OCI-LY3 (cell line): Measurements from ENCODE around the gene SNCG.

Source experiments
- H2AFZ ChIP-seq: fragments of 200-600, 300-600 bp; shearing (Covaris generic); 2 replicates; pipeline ENCODE4 v1.6.0; 2014; ENCODE audit warnings: antibody characterized with exemption, low read depth, low read length
- H3K27ac ChIP-seq: fragments of 200-600, 300-600 bp; sonication (generic); 2 replicates; pipeline ENCODE4 v1.5.1; 2014; ENCODE audit warnings: mild to moderate bottlenecking, low read length, moderate library complexity, mixed read lengths
- H3K27me3 ChIP-seq: fragments of 200-600, 300-600 bp; sonication (generic); 2 replicates; pipeline ENCODE4 v1.6.1; 2014; ENCODE audit warnings: low read depth, low read length, mixed read lengths
- H3K36me3 ChIP-seq: fragments of 200-600, 300-600 bp; sonication (generic); replicated peaks from 2 replicates; pipeline ENCODE3; 2014; ENCODE audit warnings: low read depth, low read length, mixed read lengths
- H3K4me1 ChIP-seq: fragments of 300-600, 200-600 bp; sonication (generic); 2 replicates; pipeline ENCODE4 v1.6.1; 2014; ENCODE audit warnings: low read length, mixed read lengths
- H3K4me2 ChIP-seq: fragments of 200-600, 300-600 bp; sonication (generic); 2 replicates; pipeline ENCODE4 v1.6.1; 2014; ENCODE audit warnings: low read length, mixed read lengths
- H3K4me3 ChIP-seq: fragments of 300-600, 200-600 bp; sonication (generic); 2 replicates; pipeline ENCODE4 v1.5.1; 2014; ENCODE audit warnings: antibody characterized with exemption, mild to moderate bottlenecking, low read length, moderate library complexity
- H3K79me2 ChIP-seq: fragments of 300-600, 200-600 bp; shearing (Covaris generic); 2 replicates; pipeline ENCODE4 v1.6.1; 2014; ENCODE audit warnings: mild to moderate bottlenecking, low read length, mixed read lengths
- H3K9ac ChIP-seq: fragments of 300-600, 200-600 bp; shearing (Covaris generic); 2 replicates; pipeline ENCODE4 v1.6.0; 2014; ENCODE audit warnings: mild to moderate bottlenecking, low read length, moderate library complexity
- H3K9me3 ChIP-seq: fragments of 200-600, 300-600 bp; shearing (Covaris generic); 2 replicates; pipeline ENCODE4 v1.6.1; 2014; ENCODE audit warnings: low read length, mixed read lengths; ENCODE audit not compliant: insufficient read depth
- H4K20me1 ChIP-seq: fragments of 200-600, 300-600 bp; sonication (generic); 2 replicates; pipeline ENCODE4 v1.6.1; 2016; ENCODE audit warnings: low read length, mixed read lengths; ENCODE audit not compliant: insufficient read depth
- EZH2phosphoT487 ChIP-seq: fragments of 200-600 bp; shearing (Covaris generic); IDR thresholded peaks from 2 replicates; pipeline ENCODE4 v1.6.1; 2018; ENCODE audit warnings: antibody characterized with exemption, mixed run types, low read depth
- TF ChIP-seq, protein P1 (sequence below): fragments of 200-600, 300-600 bp; sonication (generic); IDR thresholded peaks from 2 replicates; pipeline ENCODE4 v1.5.1; 2014; ENCODE audit warnings: antibody characterized with exemption, low read length, low read depth

The SNCG gene

DNA sequence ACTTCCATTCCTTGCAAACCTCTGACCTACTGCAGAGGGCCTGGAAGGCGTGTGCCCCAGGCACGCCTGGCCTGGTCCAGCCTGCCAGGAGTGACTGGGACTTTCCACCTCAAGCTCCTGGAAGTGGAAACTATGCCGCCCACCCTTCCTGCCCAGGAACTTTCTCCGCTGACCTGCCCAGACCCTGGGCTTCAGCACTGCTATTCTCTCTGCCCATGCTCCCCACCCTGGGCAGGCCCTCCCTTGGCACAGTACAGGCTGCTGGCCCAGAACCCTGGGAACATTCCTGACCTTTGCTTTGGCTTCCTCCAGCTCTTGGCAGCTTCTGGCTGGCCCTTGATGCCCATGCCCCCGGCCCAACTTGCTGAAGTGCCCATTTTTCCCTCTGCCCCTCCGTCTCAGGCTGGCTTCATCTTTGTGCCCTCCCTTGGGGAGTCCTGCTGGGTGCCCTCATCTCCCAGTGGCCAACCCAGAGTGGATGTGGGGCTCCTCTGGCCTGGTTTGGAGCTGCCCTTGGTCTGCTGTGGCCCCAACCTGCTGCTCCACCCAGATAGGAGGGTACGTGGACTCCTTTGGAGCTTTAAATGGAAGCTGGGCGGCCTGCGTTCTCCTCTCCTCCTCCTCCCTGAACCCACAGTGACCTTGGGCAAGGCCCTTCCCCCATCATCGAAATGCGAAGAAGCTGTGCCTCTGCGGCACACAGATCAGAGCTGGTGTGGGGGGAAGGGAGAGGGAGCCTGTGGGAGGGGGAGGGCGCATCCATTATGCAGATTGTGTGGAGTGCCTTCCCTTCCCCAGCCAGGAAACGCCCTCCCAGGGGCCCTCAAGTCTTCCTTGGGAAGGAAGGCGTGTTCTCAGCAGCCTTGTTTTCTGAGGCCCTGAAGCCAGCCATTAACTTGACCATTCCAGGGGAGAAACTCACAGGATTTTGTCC, 4.4 kb upstream of the SNCG start:
- Histone ChIP-seq H3K9me3 (no peaks in the 10 kb centered on the region), H3K9ac (no peak overlapping the region), H3K27me3 (no peaks in the 10 kb centered on the region), H3K79me2 (no peaks in the 10 kb centered on the region), H3K4me1 (peaks cover 10% of the 10 kb centered on the region), H3K4me3 (no peak overlapping the region), H3K4me2 (no peak overlapping the region), H3K27ac (no peak overlapping the region), H2AFZ (no peak overlapping the region), H4K20me1 (no peaks in the 10 kb centered on the region), H3K36me3 (no peaks in the 10 kb centered on the region)
- TF ChIP-seq, protein P1, sequence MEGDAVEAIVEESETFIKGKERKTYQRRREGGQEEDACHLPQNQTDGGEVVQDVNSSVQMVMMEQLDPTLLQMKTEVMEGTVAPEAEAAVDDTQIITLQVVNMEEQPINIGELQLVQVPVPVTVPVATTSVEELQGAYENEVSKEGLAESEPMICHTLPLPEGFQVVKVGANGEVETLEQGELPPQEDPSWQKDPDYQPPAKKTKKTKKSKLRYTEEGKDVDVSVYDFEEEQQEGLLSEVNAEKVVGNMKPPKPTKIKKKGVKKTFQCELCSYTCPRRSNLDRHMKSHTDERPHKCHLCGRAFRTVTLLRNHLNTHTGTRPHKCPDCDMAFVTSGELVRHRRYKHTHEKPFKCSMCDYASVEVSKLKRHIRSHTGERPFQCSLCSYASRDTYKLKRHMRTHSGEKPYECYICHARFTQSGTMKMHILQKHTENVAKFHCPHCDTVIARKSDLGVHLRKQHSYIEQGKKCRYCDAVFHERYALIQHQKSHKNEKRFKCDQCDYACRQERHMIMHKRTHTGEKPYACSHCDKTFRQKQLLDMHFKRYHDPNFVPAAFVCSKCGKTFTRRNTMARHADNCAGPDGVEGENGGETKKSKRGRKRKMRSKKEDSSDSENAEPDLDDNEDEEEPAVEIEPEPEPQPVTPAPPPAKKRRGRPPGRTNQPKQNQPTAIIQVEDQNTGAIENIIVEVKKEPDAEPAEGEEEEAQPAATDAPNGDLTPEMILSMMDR, result no peak
- no peak for TF ChIP-seq EZH2phosphoT487

DNA sequence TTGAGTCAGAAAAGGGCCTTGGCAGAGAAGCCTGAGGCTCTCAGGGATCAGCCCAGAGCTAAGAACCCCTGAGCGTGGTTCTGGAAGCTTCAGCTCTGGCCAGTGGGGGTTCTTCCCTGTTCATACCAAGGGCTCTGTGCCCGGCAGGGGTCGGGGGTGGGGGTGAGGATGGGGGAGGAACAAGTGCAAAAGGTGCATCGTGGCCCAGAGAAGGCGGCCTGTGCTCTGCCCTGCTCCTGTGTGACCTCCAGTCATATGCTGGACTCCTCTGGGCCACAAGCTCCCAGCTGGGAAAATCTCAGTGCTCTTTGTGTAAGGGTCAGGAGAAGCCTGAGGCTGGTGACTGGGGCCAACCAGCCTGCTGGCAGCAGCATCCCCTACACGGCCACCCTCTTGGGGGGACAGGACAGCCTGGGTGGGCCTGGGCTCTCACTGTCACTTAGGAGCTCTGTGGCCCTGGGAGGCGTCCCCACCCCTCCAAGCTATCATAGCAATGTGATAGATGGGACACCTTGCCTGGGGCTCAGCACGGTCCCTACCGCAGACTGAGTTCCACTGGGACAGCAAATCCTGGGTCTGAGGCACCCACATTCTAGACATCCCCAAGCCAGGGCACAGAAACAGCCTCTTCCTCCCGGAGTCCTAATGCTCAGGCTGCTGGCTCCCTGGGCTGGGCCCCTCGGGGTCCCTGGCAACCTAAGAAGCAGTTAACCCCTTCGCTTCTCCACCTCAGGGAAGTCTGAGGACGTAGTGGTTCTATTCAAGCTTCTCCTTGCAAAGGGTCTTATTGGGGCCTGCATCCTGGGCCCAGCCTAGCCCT, 3.5 kb upstream of the SNCG start:
- H3K27ac ChIP-seq, result no peak overlapping the region
- no peaks in the 10 kb centered on the region for H3K27me3 ChIP-seq

DNA sequence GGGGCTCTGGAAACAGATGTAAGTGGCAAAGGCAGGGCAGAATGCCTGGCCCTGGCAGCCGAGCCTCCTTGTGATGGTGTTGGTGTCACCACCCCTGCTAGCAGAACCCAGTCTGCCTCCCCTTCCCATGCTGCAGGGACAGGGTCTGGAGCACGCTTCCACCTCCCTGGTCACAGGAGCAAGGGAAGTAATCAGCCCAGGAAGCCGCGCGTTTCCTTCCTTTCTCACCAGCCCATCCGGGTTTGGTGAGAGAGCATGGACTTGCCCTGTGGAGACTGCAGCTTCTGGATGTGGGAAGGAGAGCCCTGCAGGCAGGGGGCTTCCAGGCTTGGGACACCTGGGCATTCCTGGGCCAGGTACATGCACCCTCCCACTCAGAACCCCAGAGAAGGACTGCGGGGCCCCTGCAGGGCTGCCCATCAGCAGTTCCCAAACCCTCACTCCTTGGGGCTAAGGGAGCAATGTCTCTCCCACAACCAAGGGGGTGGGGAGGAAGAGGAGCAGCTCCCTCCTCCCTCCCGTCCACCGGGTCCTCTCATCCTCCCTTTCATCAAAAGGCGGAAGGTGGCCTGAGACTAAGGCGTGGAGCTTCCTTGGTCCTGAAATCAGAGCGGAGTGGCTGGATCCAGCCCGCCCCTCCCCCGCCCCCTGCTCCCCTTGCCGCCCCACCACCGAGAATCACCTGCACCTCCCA, 2.8 kb upstream of the SNCG start:
- Histone ChIP-seq H3K4me2 (no peak overlapping the region), H3K27me3 (no peaks in the 10 kb centered on the region), H3K4me1 (peaks cover 16% of the 10 kb centered on the region), H3K9ac (no peak overlapping the region), H3K27ac (no peak overlapping the region), H3K4me3 (no peak overlapping the region), H3K79me2 (no peaks in the 10 kb centered on the region), H3K9me3 (no peaks in the 10 kb centered on the region), H3K36me3 (no peaks in the 10 kb centered on the region), H4K20me1 (no peaks in the 10 kb centered on the region), H2AFZ (no peak overlapping the region)
- TF ChIP-seq EZH2phosphoT487, result no peak
- TF ChIP-seq, protein P1, result no peak

More for the DNA sequence above, 3.5 kb upstream of the SNCG start:
- TF ChIP-seq, protein P1, result no peak
- TF ChIP-seq EZH2phosphoT487, result no peak
- H3K36me3 ChIP-seq, result no peaks in the 10 kb centered on the region
- H3K4me2 ChIP-seq, result no peak overlapping the region
- H3K4me3 ChIP-seq, result no peak overlapping the region
- H3K9ac ChIP-seq, result no peak overlapping the region
- H3K4me1 ChIP-seq, result peaks cover 10% of the 10 kb centered on the region
- no peaks in the 10 kb centered on the region for H3K9me3 ChIP-seq
- no peaks in the 10 kb centered on the region for H4K20me1 ChIP-seq
- H3K79me2 ChIP-seq, result no peaks in the 10 kb centered on the region
- H2AFZ ChIP-seq, result no peak overlapping the region
